IMR-90 (cell line): ENCODE measurements around the gene NFIA. TPM values are rescaled to one million over a fixed set of nuclear protein-coding genes. Genes with fewer than 3 reads are reported as not detected.

ENCODE experiments used
- ATAC-seq: fragments of 200-7000 bp; cut with Tn5 transposase; 2 replicates; pipeline ENCODE4 v1.9.1; 2020; ENCODE audit warnings: low read depth, mild to moderate bottlenecking, moderate library complexity
- BruUV-seq: library from RNA; stranded (reverse); fragments of 400-500 nt; replicated peaks from 2 replicates; lab custom pipeline; 2021; lab: Mats Ljungman, UMichigan
- CTCF ChIA-PET: fragments of 300-600 bp; formaldehyde crosslinking; extraction: SDS; loops from one replicate; lab custom pipeline; 2021; ENCODE audit warnings: antibody characterized with exemption; lab: Yijun Ruan, JAX
- POLR2A ChIA-PET: fragments of 300-600 bp; sonication (Branson Sonifier 250); formaldehyde crosslinking; loops from one replicate; lab custom pipeline; 2022; ENCODE audit warnings: antibody characterized with exemption; ENCODE audit not compliant: unreplicated experiment; lab: Charles Lee
- DNase-seq: peaks from one replicate; pipeline ENCODE4 v3.0.0; 2013
- H2AFZ ChIP-seq: replicated peaks from 2 replicates; pipeline ENCODE3; 2013; ENCODE audit warnings: low read length, mild to moderate bottlenecking; ENCODE audit not compliant: poor library complexity
- H2AK5ac ChIP-seq: 2 replicates; pipeline ENCODE4 v1.6.1; 2013; ENCODE audit warnings: low read depth, low read length, inconsistent platforms
- H2AK9ac ChIP-seq: replicated peaks from 2 replicates; pipeline ENCODE3; 2013; ENCODE audit warnings: mild to moderate bottlenecking, low read depth, low read length, moderate library complexity; ENCODE audit not compliant: poor library complexity
- H2BK120ac ChIP-seq: 2 replicates; pipeline ENCODE4 v1.6.1; 2013; ENCODE audit warnings: low read depth, low read length, inconsistent platforms
- H2BK15ac ChIP-seq: 3 replicates; pipeline ENCODE4 v1.6.1; 2013; ENCODE audit warnings: low read depth, low read length, inconsistent platforms
- H2BK20ac ChIP-seq: 2 replicates; pipeline ENCODE4 v1.6.1; 2013; ENCODE audit warnings: low read depth, mild to moderate bottlenecking, inconsistent platforms, low read length, moderate library complexity
- H2BK5ac ChIP-seq: 2 replicates; pipeline ENCODE4 v1.6.1; 2013; ENCODE audit warnings: mild to moderate bottlenecking, low read depth, low read length, inconsistent platforms; ENCODE audit not compliant: poor library complexity, severe bottlenecking
- H3K14ac ChIP-seq: replicated peaks from 2 replicates; pipeline ENCODE4 v1.6.1; 2013; ENCODE audit warnings: low read depth, low read length, inconsistent platforms
- H3K18ac ChIP-seq: 2 replicates; pipeline ENCODE4 v1.6.1; 2013; ENCODE audit warnings: low read depth, low read length, control low read depth
- H3K23ac ChIP-seq: 2 replicates; pipeline ENCODE4 v1.6.1; 2013; ENCODE audit warnings: low read depth, low read length, inconsistent platforms
- H3K27ac ChIP-seq: 2 replicates; pipeline ENCODE4 v1.5.1; 2013; ENCODE audit warnings: mild to moderate bottlenecking, control low read depth, low read length; ENCODE audit not compliant: insufficient read depth
- H3K27me3 ChIP-seq: 2 replicates; pipeline ENCODE4 v1.6.1; 2013; ENCODE audit warnings: low read length; ENCODE audit not compliant: control insufficient read depth, insufficient read depth
- H3K36me3 ChIP-seq: 2 replicates; pipeline ENCODE4 v1.6.1; 2013; ENCODE audit warnings: low read length, mixed read lengths; ENCODE audit not compliant: control insufficient read depth, insufficient read depth
- H3K4ac ChIP-seq: 2 replicates; pipeline ENCODE4 v1.6.1; 2013; ENCODE audit warnings: low read depth, low read length, inconsistent platforms
- H3K4me1 ChIP-seq: 2 replicates; pipeline ENCODE4 v1.6.1; 2013; ENCODE audit warnings: low read length, mixed read lengths; ENCODE audit not compliant: control insufficient read depth, insufficient read depth
- H3K4me2 ChIP-seq: 2 replicates; pipeline ENCODE4 v1.6.1; 2013; ENCODE audit warnings: low read depth, mild to moderate bottlenecking, control low read depth, low read length, moderate library complexity
- H3K4me3 ChIP-seq: 2 replicates; pipeline ENCODE4 v1.5.1; 2013; ENCODE audit warnings: low read depth, mild to moderate bottlenecking, control low read depth, low read length, moderate library complexity; ENCODE audit not compliant: insufficient read depth
- H3K56ac ChIP-seq: 2 replicates; pipeline ENCODE4 v1.6.1; 2013; ENCODE audit warnings: low read length, inconsistent platforms; ENCODE audit not compliant: insufficient read depth; ENCODE audit errors: extremely low read depth
- H3K79me1 ChIP-seq, 2 experiments: 2 replicates each; pipeline ENCODE4 v1.6.1; 2013; ENCODE audit warnings: low read length in 2 of 2, inconsistent platforms in 1 of 2, low read depth in 1 of 2
- H3K9ac ChIP-seq: 2 replicates; pipeline ENCODE4 v1.6.1; 2013; ENCODE audit warnings: low read depth, low read length, control low read depth
- H3K9me1 ChIP-seq: 2 replicates; pipeline ENCODE4 v1.6.1; 2013; ENCODE audit warnings: low read length, inconsistent platforms; ENCODE audit not compliant: insufficient read depth
- H3K9me3 ChIP-seq: 2 replicates; pipeline ENCODE4 v1.6.1; 2013; ENCODE audit warnings: low read length; ENCODE audit not compliant: control insufficient read depth, insufficient read depth
- H4K20me1 ChIP-seq: 2 replicates; pipeline ENCODE4 v1.6.1; 2013; ENCODE audit warnings: low read length, inconsistent platforms; ENCODE audit not compliant: insufficient read depth
- H4K5ac ChIP-seq: 2 replicates; pipeline ENCODE4 v1.6.1; 2013; ENCODE audit warnings: mild to moderate bottlenecking, low read depth, low read length, control low read depth
- H4K8ac ChIP-seq, 2 experiments: 2 replicates each; pipeline ENCODE4 v1.6.1; 2013; ENCODE audit warnings: low read depth in 2 of 2, low read length in 2 of 2, control low read depth in 1 of 2, inconsistent platforms in 1 of 2
- H4K91ac ChIP-seq: 2 replicates; pipeline ENCODE4 v1.6.1; 2013; ENCODE audit warnings: low read depth, low read length, inconsistent platforms; ENCODE audit not compliant: insufficient read depth
- BHLHE40 ChIP-seq: fragments of 150-350 bp; IDR thresholded peaks from 2 replicates; pipeline ENCODE4 v1.6.1; 2016; ENCODE audit warnings: mild to moderate bottlenecking, low read depth, low read length
- CEBPB ChIP-seq: IDR thresholded peaks from 2 replicates; pipeline ENCODE4 v1.6.1; 2012; ENCODE audit warnings: low read depth, low read length, improper control_type of control experiment
- CHD1 ChIP-seq: IDR thresholded peaks from 2 replicates; pipeline ENCODE4 v1.6.1; 2012; ENCODE audit warnings: low read depth, low read length, improper control_type of control experiment
- CTCF ChIP-seq: conservative IDR thresholded peaks from 2 replicates; pipeline ENCODE4 v1.5.1; 2012; ENCODE audit warnings: mild to moderate bottlenecking, low read depth, low read length, improper control_type of control experiment
- ELK1 ChIP-seq: fragments of 150-350 bp; IDR thresholded peaks from 2 replicates; pipeline ENCODE4 v1.6.1; 2016; ENCODE audit warnings: low read depth, mild to moderate bottlenecking, low read length, moderate library complexity, borderline replicate concordance
- FOS ChIP-seq: fragments of 150-350 bp; IDR thresholded peaks from 2 replicates; pipeline ENCODE4 v1.6.1; 2016; ENCODE audit warnings: low read depth, low read length
- MAFK ChIP-seq: IDR thresholded peaks from 2 replicates; pipeline ENCODE4 v1.6.1; 2012; ENCODE audit warnings: low read depth, low read length, improper control_type of control experiment
- MAZ ChIP-seq: IDR thresholded peaks from 2 replicates; pipeline ENCODE4 v1.6.1; 2012; ENCODE audit warnings: low read depth, mild to moderate bottlenecking, low read length, improper control_type of control experiment, moderate library complexity, borderline replicate concordance
- MXI1 ChIP-seq: IDR thresholded peaks from 2 replicates; pipeline ENCODE4 v1.6.1; 2012; ENCODE audit warnings: low read depth, mild to moderate bottlenecking, low read length, moderate library complexity, borderline replicate concordance
- NFE2L2 ChIP-seq: fragments of 150-350 bp; IDR thresholded peaks from 2 replicates; pipeline ENCODE4 v1.6.1; 2016; ENCODE audit warnings: low read depth, mild to moderate bottlenecking, low read length
- POLR2A ChIP-seq: IDR thresholded peaks from 2 replicates; pipeline ENCODE4 v1.6.1; 2012; ENCODE audit warnings: mild to moderate bottlenecking, low read depth, low read length
- RAD21 ChIP-seq: IDR thresholded peaks from 2 replicates; pipeline ENCODE4 v1.6.1; 2012; ENCODE audit warnings: low read length, improper control_type of control experiment
- RCOR1 ChIP-seq: IDR thresholded peaks from 2 replicates; pipeline ENCODE4 v1.6.1; 2012; ENCODE audit warnings: mild to moderate bottlenecking, low read length, improper control_type of control experiment; ENCODE audit not compliant: insufficient replicate concordance
- RFX5 ChIP-seq: IDR thresholded peaks from 2 replicates; pipeline ENCODE4 v1.8.0; 2012; ENCODE audit warnings: low read depth, mild to moderate bottlenecking, low read length, moderate library complexity
- SMC3 ChIP-seq: fragments of 150-350 bp; IDR thresholded peaks from 2 replicates; pipeline ENCODE4 v1.6.1; 2016; ENCODE audit warnings: low read depth, mild to moderate bottlenecking, antibody characterized with exemption, low read length, moderate library complexity
- USF2 ChIP-seq: fragments of 150-350 bp; IDR thresholded peaks from 2 replicates; pipeline ENCODE4 v1.6.1; 2017; ENCODE audit warnings: mild to moderate bottlenecking, antibody characterized with exemption, low read length, low read depth
- WGBS, 2 experiments: methylation state at CpG; one replicate each; pipeline versions ENCODE4 v1.1.5 to v1.1.7; 2013; ENCODE audit warnings: missing lambda C conversion rate in 2 of 2; ENCODE audit not compliant: insufficient read length in 1 of 2; ENCODE audit errors: extremely low coverage in 2 of 2; 5-methylcytosine and 5-hydroxymethylcytosine counted together
- dilution Hi-C: fragments of 300-500 bp; cut with HindIII; formaldehyde crosslinking; loops from one replicate; pipeline ENCODE4 v1.14.3; 2018; ENCODE audit warnings: low sequenced_read_pairs; ENCODE audit not compliant: unreplicated experiment
- in situ Hi-C: fragments of 300-500 bp; cut with MboI; formaldehyde crosslinking; loops from 3 replicates; pipeline ENCODE4 v1.14.3; 2019; ENCODE audit warnings: low sequenced_read_pairs, inconsistent platforms, mixed read lengths
- intact Hi-C: fragments of 100-400 bp; cut with micrococcal nuclease; formaldehyde crosslinking; loops from 2 replicates; pipeline ENCODE4 v1.10.0; 2022
- polyA plus RNA-seq, 3 experiments: library from polyadenylated mRNA; depleted of rRNA; stranded (reverse); fragments of >200 nt; gene quantifications; 2 replicates each; pipeline ENCODE4 v1.2.3, GENCODE V29; 2012; ENCODE audit warnings: low replicate concordance in 1 of 3
- total RNA-seq: library from RNA; depleted of rRNA; stranded (reverse); fragments of >200 nt; gene quantifications from 2 replicates; pipeline ENCODE4 v1.2.3, GENCODE V29; 2012

The NFIA gene
- total and polyA plus RNA-seq, 2 of the 4 experiments (the other 2 are of a cell fraction), result 1.6 to 2.2 TPM

GRCh38 chr1:61207416-61207815 is 125.1 kb downstream of the NFIA start:
- ChIA-PET CTCF (no interaction called here), POLR2A (no interaction called here)
- Histone ChIP-seq H3K4ac (no peak overlapping the region), H3K14ac (no peak overlapping the region), H3K9me3 (no peaks in the 10 kb centered on the region), H3K9ac (no peak overlapping the region), H3K4me1 (peaks cover 2% of the 10 kb centered on the region; the same call in 1 of the 2 replicates), H3K4me3 (no peak overlapping the region), H3K23ac (no peak overlapping the region), H4K20me1 (no peaks in the 10 kb centered on the region), H2AK5ac (no peak overlapping the region), H2BK5ac (no peak overlapping the region), H3K79me1 (no peaks in the 10 kb centered on the region), H2AFZ (no peak overlapping the region), H3K4me2 (no peak overlapping the region), H2BK20ac (no peak overlapping the region), H3K9me1 (no peaks in the 10 kb centered on the region), H2BK15ac (no peak overlapping the region), H4K8ac (no peak overlapping the region), H2AK9ac (no peak overlapping the region), H4K5ac (no peak overlapping the region), H3K36me3 (no peaks in the 10 kb centered on the region), H4K91ac (no peak overlapping the region), H3K18ac (no peak overlapping the region), H3K27me3 (no peaks in the 10 kb centered on the region), H2BK120ac (no peak overlapping the region), H3K27ac (no peak overlapping the region), H3K56ac (no peak overlapping the region)
- in situ Hi-C loops (no loop called here), dilution Hi-C loops (no loop called here), intact Hi-C loops (no loop called here)
- 60% methylated on average over 1 of the region's 5 CpGs; no CpG with 5 or more reads in 1 of the 2 experiments for WGBS, 2 experiments
- ATAC-seq (no peak), DNase-seq (no peak)
- TF ChIP-seq CTCF (no peak), ELK1 (no peak), RAD21 (no peak), MXI1 (no peak), SMC3 (no peak), CHD1 (no peak), RCOR1 (no peak), USF2 (no peak), POLR2A (no peak), MAZ (no peak), CEBPB (no peak), FOS (no peak), BHLHE40 (no peak), MAFK (no peak), RFX5 (no peak), NFE2L2 (no peak)
- BruUV-seq, result no TSS peak
